Measurements from ENCODE around the gene FBXL13. TPM values are rescaled to one million over a fixed set of nuclear protein-coding genes. Genes with fewer than 3 reads are reported as not detected.

FBXL13 gene
- total RNA-seq, 1 donor from 2014 or later, result 4.0 TPM

- Mint-ChIP-seq H3K4me1 (ENCODE audit: unreplicated experiment) (peaks cover 7% of the 10 kb centered on the region), H3K27me3 (no peaks in the 10 kb centered on the region), H3K36me3 (no peaks in the 10 kb centered on the region), H3K27ac (peak overlapping the region; percentile 71), H3K4me3 (peak overlapping the region; percentile 56), H3K9me3 (no peaks in the 10 kb centered on the region)
- TF ChIP-seq, protein P1, sequence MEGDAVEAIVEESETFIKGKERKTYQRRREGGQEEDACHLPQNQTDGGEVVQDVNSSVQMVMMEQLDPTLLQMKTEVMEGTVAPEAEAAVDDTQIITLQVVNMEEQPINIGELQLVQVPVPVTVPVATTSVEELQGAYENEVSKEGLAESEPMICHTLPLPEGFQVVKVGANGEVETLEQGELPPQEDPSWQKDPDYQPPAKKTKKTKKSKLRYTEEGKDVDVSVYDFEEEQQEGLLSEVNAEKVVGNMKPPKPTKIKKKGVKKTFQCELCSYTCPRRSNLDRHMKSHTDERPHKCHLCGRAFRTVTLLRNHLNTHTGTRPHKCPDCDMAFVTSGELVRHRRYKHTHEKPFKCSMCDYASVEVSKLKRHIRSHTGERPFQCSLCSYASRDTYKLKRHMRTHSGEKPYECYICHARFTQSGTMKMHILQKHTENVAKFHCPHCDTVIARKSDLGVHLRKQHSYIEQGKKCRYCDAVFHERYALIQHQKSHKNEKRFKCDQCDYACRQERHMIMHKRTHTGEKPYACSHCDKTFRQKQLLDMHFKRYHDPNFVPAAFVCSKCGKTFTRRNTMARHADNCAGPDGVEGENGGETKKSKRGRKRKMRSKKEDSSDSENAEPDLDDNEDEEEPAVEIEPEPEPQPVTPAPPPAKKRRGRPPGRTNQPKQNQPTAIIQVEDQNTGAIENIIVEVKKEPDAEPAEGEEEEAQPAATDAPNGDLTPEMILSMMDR (conservative IDR thresholded peaks at IDR 0.05), result no peak
- no peak for DNase-seq (ENCODE audit: extremely low spot score, unreplicated experiment)
Observed at GRCh38 chr7:102883098-102883860, 191.3 kb downstream of the FBXL13 start.

- Mint-ChIP-seq H3K4me1 (ENCODE audit: unreplicated experiment) (peaks cover 33% of the 10 kb centered on the region), H3K27ac (peak overlapping the region; percentile 94)
- no peak for DNase-seq (ENCODE audit: extremely low spot score, unreplicated experiment)
Observed at GRCh38 chr7:102875700-102876295, 198.8 kb downstream of the FBXL13 start.

DNA sequence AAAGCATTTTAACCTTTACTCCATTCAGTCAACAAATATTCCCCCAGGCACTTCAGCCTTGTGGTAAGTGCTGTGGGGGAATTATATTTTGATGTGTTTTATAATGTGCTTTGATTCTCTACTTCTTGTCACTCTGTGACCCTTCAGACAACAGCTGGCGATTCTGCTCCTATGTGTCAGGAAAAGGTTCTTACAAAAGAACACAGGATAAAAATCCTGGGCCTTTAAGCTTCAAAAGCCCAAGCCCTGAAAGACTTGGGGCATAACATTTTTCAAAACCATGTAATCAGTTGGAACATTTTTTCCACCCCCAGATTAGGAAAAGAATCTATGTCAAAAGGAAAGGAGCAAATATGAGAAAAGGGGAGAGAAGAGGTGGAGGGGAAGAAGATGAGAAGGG lies 199.6 kb downstream of the FBXL13 start:
- H3K27me3 Mint-ChIP-seq, result no peaks in the 10 kb centered on the region
- H3K27ac Mint-ChIP-seq, result peak overlapping the region; percentile 94
- H3K4me3 Mint-ChIP-seq, result no peak overlapping the region
- H3K36me3 Mint-ChIP-seq, result no peaks in the 10 kb centered on the region
- no peak for DNase-seq (ENCODE audit: extremely low spot score, unreplicated experiment)
- TF ChIP-seq, protein P1 (conservative IDR thresholded peaks at IDR 0.05), result no peak
- H3K4me1 Mint-ChIP-seq (ENCODE audit: unreplicated experiment), result peaks cover 33% of the 10 kb centered on the region
- peaks cover 8% of the 10 kb centered on the region for H3K9me3 Mint-ChIP-seq

More at GRCh38 chr7:102875700-102876295, 198.8 kb downstream of the FBXL13 start:
- TF ChIP-seq, protein P1 (conservative IDR thresholded peaks at IDR 0.05), result no peak
- no peaks in the 10 kb centered on the region for H3K27me3 Mint-ChIP-seq
- no peaks in the 10 kb centered on the region for H3K36me3 Mint-ChIP-seq
- H3K9me3 Mint-ChIP-seq, result peaks cover 8% of the 10 kb centered on the region
- peak overlapping the region; percentile 62 for H3K4me3 Mint-ChIP-seq

- H3K4me1 Mint-ChIP-seq (ENCODE audit: unreplicated experiment), result peaks cover 33% of the 10 kb centered on the region
- TF ChIP-seq, protein P1 (conservative IDR thresholded peaks at IDR 0.05), result no peak
- DNase-seq (ENCODE audit: extremely low spot score, unreplicated experiment), result no peak
- no peaks in the 10 kb centered on the region for H3K27me3 Mint-ChIP-seq
- H3K36me3 Mint-ChIP-seq, result no peaks in the 10 kb centered on the region
- H3K27ac Mint-ChIP-seq, result peak overlapping the region; percentile 74
- H3K4me3 Mint-ChIP-seq, result no peak overlapping the region
- peaks cover 8% of the 10 kb centered on the region for H3K9me3 Mint-ChIP-seq
Observed at GRCh38 chr7:102874166-102874829, 200.3 kb downstream of the FBXL13 start.

- H3K27ac Mint-ChIP-seq, result peak overlapping the region; percentile 74
- peaks cover 8% of the 10 kb centered on the region for H3K9me3 Mint-ChIP-seq
- no peaks in the 10 kb centered on the region for H3K36me3 Mint-ChIP-seq
- no peak overlapping the region for H3K4me3 Mint-ChIP-seq
- TF ChIP-seq, protein P1 (conservative IDR thresholded peaks at IDR 0.05), result no peak
- peaks cover 33% of the 10 kb centered on the region for H3K4me1 Mint-ChIP-seq (ENCODE audit: unreplicated experiment)
- no peak for DNase-seq (ENCODE audit: extremely low spot score, unreplicated experiment)
- H3K27me3 Mint-ChIP-seq, result no peaks in the 10 kb centered on the region
Observed at GRCh38 chr7:102873470-102874165, 201.0 kb downstream of the FBXL13 start.

Data from type B pancreatic cell (in vitro differentiated cells).